ENCODE results near the gene NXF1.
A peak's percentile ranks its signal among the peaks of the same experiment; 100 is the strongest.
"Not testable (repeated sequence)": the region's sequence is repeated elsewhere in the genome, so short reads cannot be mapped to it uniquely, and the experiment has no call there.

The NXF1 gene

DNA sequence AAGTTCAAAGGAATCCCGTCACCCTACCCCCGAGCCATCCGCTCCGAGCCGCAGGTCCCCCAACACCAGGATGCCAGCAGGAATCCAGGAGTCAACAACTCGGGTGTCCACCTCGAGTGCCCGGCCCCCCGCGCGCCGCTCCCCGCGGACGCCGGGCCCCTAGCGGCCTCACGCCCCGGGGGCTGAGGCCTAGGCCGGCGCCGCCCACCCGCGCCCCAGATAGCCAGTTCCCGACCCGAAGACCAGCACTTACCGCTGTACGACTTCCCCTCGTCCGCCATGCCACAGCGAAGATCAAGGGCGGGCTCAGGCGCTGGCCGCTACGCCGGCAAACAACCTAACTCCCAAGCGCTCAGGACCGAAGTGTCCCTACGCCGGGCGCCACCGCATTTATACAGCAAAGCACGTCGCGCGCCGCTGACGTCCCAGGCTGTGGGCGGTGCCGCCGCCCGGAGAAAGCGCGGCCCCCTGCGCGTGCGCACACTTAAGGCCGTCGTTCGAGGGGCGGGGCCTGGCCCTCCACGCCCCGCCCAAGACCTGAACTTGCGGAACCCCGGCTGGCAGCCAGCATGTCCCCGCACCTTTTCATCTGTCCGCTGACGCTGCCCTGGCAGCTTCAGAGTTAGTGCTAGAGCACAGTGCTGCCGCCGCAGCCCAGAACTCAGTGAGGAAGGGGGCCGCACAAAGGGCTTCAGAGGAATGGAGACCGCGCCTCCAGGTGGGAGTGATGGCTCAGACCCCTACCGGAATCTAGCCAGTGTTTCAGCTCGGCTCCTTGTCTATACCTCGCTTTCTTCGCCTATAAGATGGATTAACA lies at the start of gene NXF1:
Gene NXF1, minus strand, starts transcription at position 365 of the 817 bp plus-strand sequence. Its CDS starts 84 bp downstream, at position 281.
- DNase-seq (ENCODE audit: low read depth) = no peak

- DNase-seq (ENCODE audit: low read depth) = no peak
Measured at GRCh38 chr11:62854013-62854824, 49.0 kb upstream of the NXF1 start.

GRCh38 chr11:62853279-62853965 lies 48.2 kb upstream of the NXF1 start:
- DNase-seq (ENCODE audit: low read depth) = no peak

DNA sequence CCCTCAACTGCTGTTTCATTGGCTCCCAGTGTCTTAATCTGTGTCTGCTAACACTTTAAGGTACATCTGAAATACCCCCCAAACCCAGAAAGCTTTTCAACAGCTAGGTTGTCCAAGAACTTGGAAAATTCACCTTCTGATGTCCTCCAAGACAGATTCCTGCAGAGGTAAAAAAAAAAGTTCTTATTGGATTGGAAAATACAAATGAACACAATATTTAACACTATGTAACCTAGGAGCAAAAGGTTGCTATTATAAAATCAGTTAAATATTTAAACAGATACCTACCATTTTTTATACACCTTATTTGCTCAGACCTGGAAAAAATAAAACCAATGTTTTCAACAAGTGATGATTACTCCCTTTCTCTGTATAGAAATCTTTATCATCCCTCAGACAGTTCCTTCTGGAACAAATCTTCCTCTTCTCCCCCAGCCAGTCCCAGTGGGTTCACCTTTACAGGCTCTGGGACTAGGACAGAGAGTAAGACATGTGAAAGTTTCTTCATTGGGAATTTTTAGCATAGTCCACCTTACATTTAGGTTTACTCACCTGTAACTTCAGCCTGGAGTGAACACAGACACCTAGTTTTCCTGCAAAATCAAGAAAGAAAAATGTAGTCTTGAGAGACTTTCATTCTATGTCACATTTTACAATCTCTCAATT lies 47.4 kb upstream of the NXF1 start:
- DNase-seq (ENCODE audit: low read depth) = no peak

DNA sequence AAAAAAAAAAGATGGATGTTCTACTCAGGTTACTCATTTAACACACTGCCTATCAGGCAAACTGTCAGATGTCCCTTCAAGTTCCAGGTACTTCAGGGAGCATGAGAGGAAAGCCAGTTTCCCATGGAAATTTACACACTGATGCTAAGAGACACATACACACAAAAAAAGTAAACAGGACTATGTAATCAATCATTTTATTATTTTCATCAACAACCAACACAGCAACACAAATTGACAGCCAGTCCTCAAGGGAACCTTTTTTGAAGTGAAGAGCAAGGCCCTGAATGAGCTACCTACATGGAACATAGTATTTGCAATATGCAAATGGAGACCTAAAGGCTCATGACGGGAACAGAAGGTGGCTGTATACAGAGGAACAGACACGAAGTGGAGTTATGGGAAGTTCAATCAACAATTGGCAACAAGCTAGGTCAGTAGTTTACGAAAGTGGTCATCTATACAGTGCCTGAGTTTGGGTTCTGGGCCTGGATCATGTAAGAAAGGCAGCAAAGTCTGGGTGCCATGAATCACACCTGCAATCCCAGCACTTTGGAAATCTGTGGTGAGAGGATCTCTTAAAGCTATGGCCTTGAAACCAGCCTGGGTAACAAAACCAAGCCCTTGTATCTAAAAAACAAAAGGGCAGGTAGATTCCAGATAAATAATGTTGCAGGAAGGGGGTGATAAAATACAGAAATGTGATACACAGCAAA lies 46.7 kb upstream of the NXF1 start:
- no peak for DNase-seq (ENCODE audit: low read depth)

GRCh38 chr11:62850911-62851806 lies 45.9 kb upstream of the NXF1 start:
- DNase-seq (ENCODE audit: low read depth) = no peak

GRCh38 chr11:62847767-62848314 lies 42.6 kb upstream of the NXF1 start:
- DNase-seq (ENCODE audit: low read depth) = no peak

GRCh38 chr11:62846177-62846576 lies 40.9 kb upstream of the NXF1 start:
- no peak for DNase-seq (ENCODE audit: low read depth)

GRCh38 chr11:62844154-62844553 lies 38.9 kb upstream of the NXF1 start:
- no peak for DNase-seq (ENCODE audit: low read depth)

- DNase-seq (ENCODE audit: low read depth) = no peak
Measured at GRCh38 chr11:62843466-62843865, 38.2 kb upstream of the NXF1 start.

- not testable (repeated sequence) for DNase-seq (ENCODE audit: low read depth)
Measured at GRCh38 chr11:62842891-62843290, 37.7 kb upstream of the NXF1 start.

DNA sequence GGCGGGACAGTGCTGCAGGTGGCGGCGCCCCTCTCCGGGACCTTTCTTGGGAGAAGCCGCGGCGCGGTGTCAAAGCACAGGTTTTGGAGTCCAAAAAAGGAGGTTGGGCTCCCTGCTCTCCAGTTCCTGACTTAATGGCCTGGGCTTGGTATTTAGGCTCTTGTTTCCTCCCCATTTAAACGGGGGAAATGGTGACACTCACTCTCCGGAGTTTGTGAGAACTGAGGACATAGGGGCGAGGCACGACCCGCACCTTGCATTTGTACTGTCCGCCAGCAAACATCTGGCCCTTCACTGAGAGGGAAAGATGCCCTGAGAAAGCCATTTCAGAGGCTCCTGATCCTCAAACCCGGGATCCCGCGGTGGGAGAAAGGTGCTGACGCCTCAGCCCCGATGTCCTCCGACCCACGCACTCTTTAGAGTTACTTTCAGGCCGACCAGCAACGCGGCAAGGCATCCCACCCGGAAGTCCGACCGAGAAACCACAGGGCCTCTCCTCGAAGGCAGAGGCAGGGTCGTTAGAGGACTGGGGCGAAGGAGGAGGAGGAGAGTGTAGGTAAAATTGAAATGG lies 37.0 kb upstream of the NXF1 start:
- no peak for DNase-seq (ENCODE audit: low read depth)

GRCh38 chr11:62841361-62842170 lies 36.3 kb upstream of the NXF1 start:
- DNase-seq (ENCODE audit: low read depth) = peak; percentile 100

DNA sequence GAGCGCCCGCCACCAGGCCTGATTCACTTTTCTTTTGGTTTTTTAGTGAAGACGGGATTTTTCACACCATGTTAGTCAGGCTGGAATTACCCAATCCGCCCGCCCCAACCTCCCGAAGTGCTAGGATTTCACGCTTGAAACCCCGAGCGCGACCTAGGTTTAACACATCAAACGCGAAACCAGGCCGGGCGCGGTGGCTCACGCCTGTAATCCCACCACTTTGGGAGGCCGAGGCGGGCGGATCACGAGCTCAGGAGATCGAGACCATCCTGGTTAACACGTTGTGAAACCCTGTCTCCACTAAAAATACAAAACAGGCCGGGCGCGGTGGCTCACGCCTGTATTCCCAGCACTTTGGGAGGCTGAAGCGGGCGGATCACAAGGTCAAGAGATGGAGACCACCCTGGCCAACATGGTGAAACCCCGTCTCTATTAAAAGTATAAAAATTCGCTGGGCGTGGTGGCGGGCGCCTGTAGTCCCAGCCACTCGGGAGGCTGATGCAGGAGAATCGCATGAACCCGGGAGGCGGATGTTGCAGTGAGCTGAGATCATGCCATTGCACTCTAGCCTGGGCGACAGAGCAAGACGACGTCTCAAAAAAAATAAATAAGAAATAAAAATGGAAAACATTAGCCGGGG lies 35.6 kb upstream of the NXF1 start:
- not testable (repeated sequence) for DNase-seq (ENCODE audit: low read depth)

DNA sequence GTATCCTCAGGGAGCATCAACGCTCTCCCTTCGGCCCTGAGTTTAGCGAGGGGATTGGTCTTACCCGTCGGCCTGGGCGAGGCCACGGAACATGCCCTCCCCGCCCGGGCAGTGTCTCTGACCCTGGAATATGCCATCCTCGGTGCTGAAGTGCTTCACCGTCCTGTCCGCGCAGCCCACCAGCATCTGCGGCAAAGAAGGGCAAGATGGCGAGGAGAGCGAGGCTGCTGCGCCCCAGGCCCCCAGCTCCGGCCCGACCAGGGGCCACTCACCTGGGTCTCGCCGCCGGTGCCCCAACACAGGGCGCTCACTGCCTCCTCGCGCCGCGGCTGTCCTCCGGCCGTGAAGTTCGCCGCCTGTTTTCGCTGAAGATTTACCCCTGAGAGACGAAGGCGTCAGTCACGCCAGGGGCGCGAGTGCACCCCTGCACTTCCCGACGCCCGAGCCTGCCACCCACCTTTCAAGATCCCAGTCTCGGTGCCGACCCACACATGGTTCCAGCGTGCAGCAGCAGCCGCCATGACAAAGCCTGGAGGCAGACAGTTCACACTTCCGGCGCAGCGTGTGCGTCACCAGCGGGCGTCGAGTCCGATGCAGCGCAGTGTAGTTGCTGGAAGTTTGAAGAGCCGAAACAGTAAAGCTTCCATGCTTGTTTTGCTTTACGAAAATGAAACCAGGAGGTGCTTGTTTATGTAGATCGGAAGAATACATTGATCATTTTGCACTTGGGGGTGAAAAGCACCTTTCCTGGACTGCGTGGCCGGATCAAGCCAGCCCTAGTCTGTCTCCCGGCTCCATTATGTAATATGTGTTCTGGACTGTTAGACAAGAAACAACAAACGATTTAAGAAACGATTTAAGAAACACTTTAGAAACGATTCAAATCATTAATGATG lies 34.1 kb upstream of the NXF1 start, which contains the start of gene WDR74:
Gene WDR74, minus strand, starts transcription at position 541 of the 896 bp plus-strand sequence. Its CDS starts 20 bp downstream, at position 521.
- peak; percentile 61 for DNase-seq (ENCODE audit: low read depth)

GRCh38 chr11:62835336-62835735 lies 30.1 kb upstream of the NXF1 start:
- DNase-seq (ENCODE audit: low read depth) = no peak

All from GM04503 (cell line).